Choroid plexus epithelial cell (primary cell): ENCODE results near the gene RBM23.

ENCODE experiments used
- DNase-seq: peaks from one replicate; pipeline ENCODE4 v3.0.0-alpha.2; 2010; ENCODE audit warnings: low read depth
- H3K4me3 ChIP-seq: 2 replicates; pipeline ENCODE4 v1.5.1; 2011; ENCODE audit warnings: low read depth, mild to moderate bottlenecking, control low read depth, low read length, moderate library complexity
- TF ChIP-seq, protein P1 (sequence below): conservative IDR thresholded peaks from 2 replicates; pipeline ENCODE4 v1.5.1; 2011; ENCODE audit warnings: low read depth, mild to moderate bottlenecking, control low read depth, inconsistent platforms, low read length, moderate library complexity

The RBM23 gene

DNA sequence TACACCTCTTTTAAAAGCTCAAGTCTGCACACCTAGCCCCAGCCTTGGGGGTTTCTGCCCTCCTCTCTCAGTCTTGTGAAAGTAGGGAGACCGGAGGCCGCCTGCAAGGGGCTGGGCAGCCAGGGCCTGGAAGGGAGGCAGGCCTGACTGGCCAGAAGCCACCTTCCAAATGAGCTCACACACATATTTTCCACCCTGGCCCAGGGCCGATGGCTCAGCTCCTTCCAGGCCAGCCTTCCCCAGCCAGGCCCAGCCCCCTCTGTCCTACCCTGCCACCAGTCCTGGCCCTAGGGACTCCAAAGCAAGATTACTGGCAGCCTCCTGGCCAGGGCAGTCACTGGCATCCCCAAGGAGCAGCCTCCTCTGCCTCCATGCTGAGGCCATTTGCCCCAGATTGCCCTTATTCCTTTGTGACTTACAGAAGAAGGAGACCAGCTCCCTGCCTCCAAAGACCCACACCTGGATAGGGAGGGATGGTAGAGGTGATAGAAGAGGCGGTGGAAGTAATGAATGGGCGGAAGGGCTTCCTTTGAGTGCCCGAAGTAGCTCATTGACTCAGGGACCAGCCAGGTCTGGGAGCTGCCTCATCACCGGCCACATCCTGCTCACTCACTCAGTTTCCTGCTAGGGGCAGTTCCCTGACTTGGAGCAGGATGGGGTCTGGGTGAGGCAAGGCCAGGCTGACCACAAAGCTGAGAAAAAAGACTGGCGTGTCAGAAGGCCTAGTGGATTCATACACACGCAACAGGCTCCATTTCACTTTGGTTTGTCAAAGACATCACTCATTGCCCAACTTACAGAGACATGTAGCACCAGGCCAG, 67.8 kb downstream of the RBM23 start:
- H3K4me3 ChIP-seq, result no peak overlapping the region
- peak; percentile 96 for DNase-seq
- TF ChIP-seq, protein P1, sequence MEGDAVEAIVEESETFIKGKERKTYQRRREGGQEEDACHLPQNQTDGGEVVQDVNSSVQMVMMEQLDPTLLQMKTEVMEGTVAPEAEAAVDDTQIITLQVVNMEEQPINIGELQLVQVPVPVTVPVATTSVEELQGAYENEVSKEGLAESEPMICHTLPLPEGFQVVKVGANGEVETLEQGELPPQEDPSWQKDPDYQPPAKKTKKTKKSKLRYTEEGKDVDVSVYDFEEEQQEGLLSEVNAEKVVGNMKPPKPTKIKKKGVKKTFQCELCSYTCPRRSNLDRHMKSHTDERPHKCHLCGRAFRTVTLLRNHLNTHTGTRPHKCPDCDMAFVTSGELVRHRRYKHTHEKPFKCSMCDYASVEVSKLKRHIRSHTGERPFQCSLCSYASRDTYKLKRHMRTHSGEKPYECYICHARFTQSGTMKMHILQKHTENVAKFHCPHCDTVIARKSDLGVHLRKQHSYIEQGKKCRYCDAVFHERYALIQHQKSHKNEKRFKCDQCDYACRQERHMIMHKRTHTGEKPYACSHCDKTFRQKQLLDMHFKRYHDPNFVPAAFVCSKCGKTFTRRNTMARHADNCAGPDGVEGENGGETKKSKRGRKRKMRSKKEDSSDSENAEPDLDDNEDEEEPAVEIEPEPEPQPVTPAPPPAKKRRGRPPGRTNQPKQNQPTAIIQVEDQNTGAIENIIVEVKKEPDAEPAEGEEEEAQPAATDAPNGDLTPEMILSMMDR, result no peak

DNA sequence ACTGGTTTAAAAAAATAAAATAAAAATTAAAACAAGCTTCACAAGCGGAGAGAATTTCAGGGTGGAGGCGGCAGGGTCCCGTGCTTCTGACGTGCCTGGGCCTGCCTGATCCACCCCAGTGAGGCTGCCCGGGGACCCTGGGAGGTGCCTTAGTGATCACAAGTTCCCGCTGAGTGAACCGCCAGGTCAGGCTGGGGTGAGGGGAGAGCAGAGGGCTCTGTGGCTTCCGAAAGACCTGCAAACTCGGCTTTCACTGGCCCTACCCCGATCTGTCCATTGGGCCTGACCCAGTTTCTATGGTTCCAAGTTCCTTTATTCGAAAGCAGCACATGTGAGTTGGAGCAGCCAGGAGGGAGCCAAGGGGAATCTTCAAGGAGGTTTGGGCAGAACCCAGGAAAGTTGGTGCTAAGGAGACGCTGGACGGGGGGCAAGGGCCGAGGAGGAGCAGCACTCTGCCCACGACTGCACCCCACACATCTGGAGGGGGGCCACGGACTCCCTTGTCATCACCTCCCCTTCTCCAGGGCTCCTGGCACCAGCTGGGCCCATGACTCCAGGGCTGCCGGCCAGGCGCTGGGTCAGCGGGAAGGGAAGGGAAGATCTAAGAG, 69.6 kb downstream of the RBM23 start:
- TF ChIP-seq, protein P1, result no peak
- peak; percentile 92 for DNase-seq
- no peak overlapping the region for H3K4me3 ChIP-seq

DNA sequence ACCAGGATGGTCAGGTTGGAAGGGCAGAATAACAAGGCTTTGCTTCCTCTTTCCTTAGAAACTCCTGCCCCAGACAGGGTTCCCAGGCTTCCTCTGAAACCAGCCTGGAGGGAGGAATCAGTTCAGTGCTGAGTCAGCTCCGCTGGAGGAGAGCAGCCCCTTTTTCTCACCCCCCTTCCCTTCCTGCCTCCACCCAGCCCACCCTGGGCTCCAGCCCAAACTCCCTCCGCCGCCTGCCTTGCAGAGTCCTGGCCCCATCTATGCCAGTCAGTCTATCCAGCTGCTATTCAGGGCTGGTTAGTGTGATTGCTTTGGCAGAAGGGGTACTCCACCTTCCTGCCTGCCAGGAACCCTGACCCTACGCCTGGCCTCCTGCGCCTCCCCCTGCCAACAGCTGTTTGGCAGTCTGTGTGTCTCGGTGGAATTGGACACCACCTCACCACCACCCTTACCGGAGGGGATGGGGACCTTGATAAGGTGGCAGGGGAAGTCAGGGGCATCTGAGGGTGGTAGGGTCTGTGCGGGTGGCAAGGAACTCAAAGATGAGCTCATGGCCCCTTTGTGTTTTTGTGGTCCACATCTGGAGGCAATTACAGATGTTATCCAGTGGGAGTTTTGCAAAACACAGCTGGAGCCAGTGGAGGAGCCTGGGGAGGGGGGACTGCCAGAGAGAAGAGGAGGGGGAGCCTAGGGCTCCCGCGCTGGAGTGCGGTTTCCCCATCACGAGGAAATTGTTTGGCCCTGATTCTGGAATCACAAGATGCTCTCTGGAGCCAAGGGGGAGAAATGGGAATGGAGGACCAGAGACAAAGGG, 70.4 kb downstream of the RBM23 start:
- DNase-seq, result peak; percentile 95
- TF ChIP-seq, protein P1, result no peak
- peak overlapping the region; percentile 1 for H3K4me3 ChIP-seq

DNA sequence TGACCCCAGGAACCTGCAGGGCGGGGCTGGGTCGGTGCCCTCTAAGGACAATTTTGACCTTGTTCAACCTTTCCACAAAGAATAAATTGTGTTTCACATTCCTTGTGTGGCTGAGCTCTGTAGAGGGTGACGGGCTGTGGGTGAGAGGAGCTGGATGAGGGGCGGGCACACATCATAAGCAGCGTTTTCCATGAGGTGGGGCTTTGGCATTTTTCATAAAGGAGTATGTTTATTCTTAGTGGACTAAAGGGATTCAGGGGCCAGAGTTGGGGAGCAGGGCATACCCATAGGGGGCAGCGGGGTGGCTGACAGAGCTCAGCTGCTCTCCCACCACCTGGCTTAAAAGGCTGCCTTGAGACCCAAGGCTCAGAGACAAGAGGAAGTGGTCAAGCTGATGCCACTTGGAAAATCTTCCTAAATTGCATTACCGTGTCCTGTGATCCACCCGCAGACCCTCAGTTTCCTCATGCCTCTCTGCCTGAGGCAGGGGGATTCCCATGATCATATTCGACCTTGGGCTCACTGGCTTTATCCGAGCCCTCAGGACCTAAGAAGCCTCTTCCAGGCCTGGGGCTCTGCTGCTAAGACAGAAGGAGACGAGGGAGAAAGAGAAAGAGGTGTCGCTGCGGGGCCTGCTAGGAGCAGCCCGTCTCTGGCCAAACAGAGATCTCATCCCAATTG, 71.1 kb downstream of the RBM23 start:
- H3K4me3 ChIP-seq, result no peak overlapping the region
- DNase-seq, result peak; percentile 76
- TF ChIP-seq, protein P1, result peak; percentile 14

DNA sequence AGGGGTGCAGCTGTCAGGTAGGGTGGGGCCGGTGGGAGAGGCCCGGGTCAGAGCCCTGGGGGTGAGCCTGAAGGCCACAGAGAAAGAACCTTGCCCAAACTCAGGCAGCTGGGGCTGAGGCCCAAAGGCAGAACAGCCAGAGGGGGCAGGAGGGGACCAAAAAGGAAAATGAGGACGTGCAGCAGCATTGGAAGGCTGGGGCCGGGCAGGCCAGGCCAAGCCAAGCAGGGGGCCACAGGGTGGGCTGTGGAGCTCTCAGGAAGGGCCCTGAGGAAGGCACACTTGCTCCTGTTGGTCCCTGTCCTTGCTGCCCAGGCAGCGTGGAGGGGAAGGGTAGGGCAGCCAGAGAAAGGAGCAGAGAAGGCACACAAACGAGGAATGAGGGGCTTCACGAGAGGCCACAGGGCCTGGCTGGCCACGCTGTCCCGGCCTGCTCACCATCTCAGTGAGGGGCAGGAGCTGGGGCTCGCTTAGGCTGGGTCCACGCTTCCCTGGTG, 72.1 kb downstream of the RBM23 start:
- no peak overlapping the region for H3K4me3 ChIP-seq
- DNase-seq, result no peak
- TF ChIP-seq, protein P1, result peak; percentile 7

DNA sequence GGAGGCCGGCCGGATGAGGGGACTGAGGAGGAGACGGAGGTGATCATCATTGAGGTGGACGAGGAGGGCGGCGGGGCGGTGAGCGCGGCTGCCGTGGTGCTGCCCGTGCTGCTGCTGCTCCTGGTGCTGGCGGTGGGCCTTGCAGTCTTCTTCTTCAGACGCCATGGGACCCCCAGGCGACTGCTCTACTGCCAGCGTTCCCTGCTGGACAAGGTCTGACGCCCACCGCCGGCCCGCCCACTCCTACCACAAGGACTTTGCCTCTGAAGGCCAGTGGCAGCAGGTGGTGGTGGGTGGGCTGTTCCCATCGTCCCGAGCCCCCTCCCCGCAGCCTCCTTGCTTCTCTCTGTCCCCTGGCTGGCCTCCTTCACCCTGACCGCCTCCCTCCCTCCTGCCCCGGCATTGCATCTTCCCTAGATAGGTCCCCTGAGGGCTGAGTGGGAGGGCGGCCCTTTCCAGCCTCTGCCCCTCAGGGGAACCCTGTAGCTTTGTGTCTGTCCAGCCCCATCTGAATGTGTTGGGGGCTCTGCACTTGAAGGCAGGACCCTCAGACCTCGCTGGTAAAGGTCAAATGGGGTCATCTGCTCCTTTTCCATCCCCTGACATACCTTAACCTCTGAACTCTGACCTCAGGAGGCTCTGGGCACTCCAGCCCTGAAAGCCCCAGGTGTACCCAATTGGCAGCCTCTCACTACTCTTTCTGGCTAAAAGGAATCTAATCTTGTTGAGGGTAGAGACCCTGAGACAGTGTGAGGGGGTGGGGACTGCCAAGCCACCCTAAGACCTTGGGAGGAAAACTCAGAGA, 72.9 kb downstream of the RBM23 start:
- no peak for DNase-seq
- TF ChIP-seq, protein P1, result no peak

More for the DNA sequence above, 72.9 kb downstream of the RBM23 start:
- no peak overlapping the region for H3K4me3 ChIP-seq
